KMS-11 (cell line): ENCODE data around the gene WAC.

ENCODE experiments used
- H2AFZ ChIP-seq: fragments of 200-600 bp; sonication (generic); 2 replicates; pipeline ENCODE4 v1.6.1; 2016; ENCODE audit warnings: antibody characterized with exemption, mixed run types, low read depth
- H3K27ac ChIP-seq: fragments of 200-600 bp; sonication (generic); 2 replicates; pipeline ENCODE4 v1.6.1; 2016; ENCODE audit warnings: mild to moderate bottlenecking, mixed run types
- H3K27me3 ChIP-seq: fragments of 200-600 bp; sonication (generic); 2 replicates; pipeline ENCODE4 v1.6.1; 2017; ENCODE audit warnings: mild to moderate bottlenecking, low read depth, mixed run types, moderate library complexity; ENCODE audit not compliant: insufficient read depth
- H3K36me3 ChIP-seq: fragments of 200-600 bp; sonication (generic); 2 replicates; pipeline ENCODE4 v1.6.1; 2017; ENCODE audit warnings: mild to moderate bottlenecking, mixed run types; ENCODE audit not compliant: insufficient read depth
- H3K4me1 ChIP-seq: fragments of 200-600 bp; sonication (generic); 2 replicates; pipeline ENCODE4 v1.6.1; 2016; ENCODE audit warnings: mild to moderate bottlenecking, low read depth, mixed run types; ENCODE audit not compliant: poor library complexity, severe bottlenecking
- H3K4me2 ChIP-seq: fragments of 200-600 bp; sonication (generic); 2 replicates; pipeline ENCODE4 v1.7.0; 2016; ENCODE audit warnings: mild to moderate bottlenecking, mixed run types
- H3K4me3 ChIP-seq: fragments of 200-600 bp; sonication (generic); IDR thresholded peaks from 2 replicates; pipeline ENCODE4 v1.6.1; 2017; ENCODE audit warnings: low read depth, low read length, mixed read lengths; ENCODE audit not compliant: insufficient read depth
- H3K79me2 ChIP-seq: fragments of 200-600 bp; sonication (generic); 2 replicates; pipeline ENCODE4 v1.6.1; 2016; ENCODE audit warnings: low read depth, mixed run types; ENCODE audit not compliant: insufficient read depth
- H3K9ac ChIP-seq: fragments of 200-600 bp; sonication (generic); 2 replicates; pipeline ENCODE4 v1.6.1; 2016; ENCODE audit warnings: mild to moderate bottlenecking, mixed run types
- H4K20me1 ChIP-seq: fragments of 200-600 bp; sonication (generic); 2 replicates; pipeline ENCODE4 v1.6.1; 2016; ENCODE audit warnings: mild to moderate bottlenecking, mixed run types; ENCODE audit not compliant: insufficient read depth
- CTCF ChIP-seq: fragments of 200-600 bp; sonication (generic); conservative IDR thresholded peaks from 2 replicates; pipeline ENCODE4 v1.6.1; 2017; ENCODE audit warnings: low read depth, mild to moderate bottlenecking, antibody characterized with exemption, low read length, moderate library complexity, mixed read lengths

WAC gene

GRCh38 chr10:28494420-28494819 lies 38.5 kb upstream of the WAC start:
- no peaks in the 10 kb centered on the region for H4K20me1 ChIP-seq
- no peak for TF ChIP-seq CTCF
- H3K9ac ChIP-seq: no peak overlapping the region
- no peaks in the 10 kb centered on the region for H3K79me2 ChIP-seq
- no peaks in the 10 kb centered on the region for H3K36me3 ChIP-seq
- no peak overlapping the region for H3K27ac ChIP-seq
- H3K4me3 ChIP-seq: no peak overlapping the region
- H2AFZ ChIP-seq: no peak overlapping the region
- H3K27me3 ChIP-seq: no peaks in the 10 kb centered on the region
- no peak overlapping the region for H3K4me2 ChIP-seq
- H3K4me1 ChIP-seq: no peaks in the 10 kb centered on the region

DNA sequence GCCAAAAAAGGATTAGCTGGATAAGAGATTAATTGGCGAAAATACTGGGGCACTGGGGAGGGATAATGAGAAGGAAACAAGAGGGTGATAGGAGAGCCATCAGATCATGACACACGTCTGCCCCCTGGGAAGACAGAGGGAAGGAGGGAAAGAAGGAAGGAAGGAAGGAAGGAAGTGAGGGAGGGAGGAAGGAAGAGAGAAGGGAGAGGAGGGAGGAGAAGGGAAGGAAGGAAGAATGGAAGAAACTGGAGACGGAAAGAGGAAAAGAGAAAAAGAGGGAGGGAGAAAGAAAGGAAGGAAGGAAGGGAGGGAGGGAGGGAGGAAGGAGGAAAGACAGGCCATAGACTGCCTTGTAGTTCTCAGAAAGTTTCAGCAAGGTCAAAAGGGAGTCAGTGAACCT lies 37.8 kb upstream of the WAC start:
- no peak for TF ChIP-seq CTCF
- Histone ChIP-seq H3K4me3 (no peak overlapping the region), H3K27ac (no peak overlapping the region), H3K27me3 (no peaks in the 10 kb centered on the region), H3K4me1 (no peaks in the 10 kb centered on the region), H4K20me1 (no peaks in the 10 kb centered on the region), H2AFZ (no peak overlapping the region), H3K79me2 (no peaks in the 10 kb centered on the region), H3K36me3 (no peaks in the 10 kb centered on the region), H3K9ac (no peak overlapping the region), H3K4me2 (no peak overlapping the region)

GRCh38 chr10:28496017-28496416 lies 36.9 kb upstream of the WAC start:
- no peak overlapping the region for H2AFZ ChIP-seq
- no peaks in the 10 kb centered on the region for H4K20me1 ChIP-seq
- no peak for TF ChIP-seq CTCF
- H3K4me2 ChIP-seq: no peak overlapping the region
- no peaks in the 10 kb centered on the region for H3K79me2 ChIP-seq
- no peak overlapping the region for H3K27ac ChIP-seq
- no peaks in the 10 kb centered on the region for H3K27me3 ChIP-seq
- no peaks in the 10 kb centered on the region for H3K36me3 ChIP-seq
- no peak overlapping the region for H3K9ac ChIP-seq
- no peak overlapping the region for H3K4me3 ChIP-seq
- H3K4me1 ChIP-seq: no peaks in the 10 kb centered on the region

GRCh38 chr10:28496481-28496961 lies 36.4 kb upstream of the WAC start:
- Histone ChIP-seq H2AFZ (no peak overlapping the region), H3K36me3 (no peaks in the 10 kb centered on the region), H3K4me1 (no peaks in the 10 kb centered on the region), H3K79me2 (no peaks in the 10 kb centered on the region), H3K27me3 (no peaks in the 10 kb centered on the region), H3K9ac (no peak overlapping the region), H4K20me1 (no peaks in the 10 kb centered on the region), H3K27ac (no peak overlapping the region), H3K4me3 (no peak overlapping the region), H3K4me2 (no peak overlapping the region)
- TF ChIP-seq CTCF: no peak
